HepG2 (cell line): ENCODE data around the gene CLP1. TPM values are rescaled to one million over a fixed set of nuclear protein-coding genes. Genes with fewer than 3 reads are reported as not detected.

Experiments used
- ARNT ChIP-seq: fragments of 450-650 bp; IDR thresholded peaks from 2 replicates; pipeline ENCODE4 v1.6.1; 2017
- CENPBD1 ChIP-seq: sonication (generic); formaldehyde crosslinking; IDR thresholded peaks from 2 replicates; pipeline ENCODE4 v1.8.0; 2022; ENCODE audit warnings: missing genetic modification reagents, low read depth, mild to moderate bottlenecking, borderline replicate concordance
- HDAC2 ChIP-seq: sonication (generic); formaldehyde crosslinking; IDR thresholded peaks from 2 replicates; pipeline ENCODE4 v1.4.0; 2020; ENCODE audit warnings: missing genetic modification reagents
- KAT7 ChIP-seq: IDR thresholded peaks from 2 replicates; pipeline ENCODE4 v1.6.1; 2018; ENCODE audit warnings: borderline replicate concordance, missing compliant biosample characterization
- POGK ChIP-seq: sonication (generic); formaldehyde crosslinking; conservative IDR thresholded peaks from 2 replicates; pipeline ENCODE4 v1.8.0; 2022; ENCODE audit warnings: mild to moderate bottlenecking, moderate library complexity, missing genetic modification reagents
- PPARG ChIP-seq: conservative IDR thresholded peaks from 2 replicates; pipeline ENCODE4 v1.6.1; 2016; ENCODE audit warnings: missing biosample characterization, missing genetic modification reagents
- REXO4 ChIP-seq: sonication (generic); formaldehyde crosslinking; IDR thresholded peaks from 2 replicates; pipeline ENCODE4 v1.8.0; 2022; ENCODE audit warnings: missing genetic modification reagents, mild to moderate bottlenecking, borderline replicate concordance
- SOX5 ChIP-seq: IDR thresholded peaks from 2 replicates; pipeline ENCODE4 v1.6.1; 2016; ENCODE audit warnings: borderline replicate concordance
- SP140L ChIP-seq: sonication (generic); formaldehyde crosslinking; IDR thresholded peaks from 2 replicates; pipeline ENCODE4 v1.4.0; 2020; ENCODE audit warnings: missing genetic modification reagents, borderline replicate concordance
- TFDP1 ChIP-seq: IDR thresholded peaks from 2 replicates; pipeline ENCODE4 v1.6.1; 2016; ENCODE audit warnings: missing compliant biosample characterization, missing genetic modification reagents, borderline replicate concordance
- TRAFD1 ChIP-seq: sonication (generic); formaldehyde crosslinking; IDR thresholded peaks from 2 replicates; pipeline ENCODE4 v1.5.1; 2020; ENCODE audit warnings: missing genetic modification reagents, mild to moderate bottlenecking, borderline replicate concordance
- YY1 ChIP-seq: IDR thresholded peaks from 2 replicates; pipeline ENCODE4 v1.6.1; 2011; ENCODE audit warnings: low read length, low read depth, moderate library complexity, mild to moderate bottlenecking; ENCODE audit not compliant: insufficient read depth, insufficient replicate concordance
- ZBTB25 ChIP-seq: IDR thresholded peaks from 2 replicates; pipeline ENCODE4 v1.6.1; 2018; ENCODE audit warnings: missing genetic modification reagents
- ZNF12 ChIP-seq: sonication (generic); formaldehyde crosslinking; IDR thresholded peaks from 2 replicates; pipeline ENCODE4 v1.5.0; 2020; ENCODE audit warnings: missing genetic modification reagents
- ZNF383 ChIP-seq: sonication (generic); formaldehyde crosslinking; IDR thresholded peaks from 2 replicates; pipeline ENCODE4 v1.4.0; 2020; ENCODE audit warnings: missing genetic modification reagents, mild to moderate bottlenecking, borderline replicate concordance
- ZNF574 ChIP-seq: sonication (generic); formaldehyde crosslinking; IDR thresholded peaks from 2 replicates; pipeline ENCODE4 v1.4.0; 2020; ENCODE audit warnings: missing genetic modification reagents
- ZNF605 ChIP-seq: sonication (generic); formaldehyde crosslinking; IDR thresholded peaks from 2 replicates; pipeline ENCODE4 v1.8.0; 2022; ENCODE audit warnings: mild to moderate bottlenecking, missing genetic modification reagents
- ZNF704 ChIP-seq: sonication (generic); formaldehyde crosslinking; IDR thresholded peaks from 2 replicates; pipeline ENCODE4 v1.8.1; 2023; ENCODE audit warnings: mild to moderate bottlenecking, inconsistent platforms, moderate library complexity, missing genetic modification reagents, borderline replicate concordance
- polyA plus RNA-seq, 8 experiments: library from polyadenylated mRNA; depleted of rRNA in 3 of 8; stranded (reverse) in 7 of 8; unstranded in 1 of 8; fragments of >200 nt; fragmentation: Illumina TruSeq in 4 of 8; extraction: Trizol in 4 of 8; gene quantifications; 2 replicates each; pipeline versions ENCODE4 v1.2.1 to v1.2.3, GENCODE V29; 2011 to 2016; ENCODE audit warnings: low read depth in 4 of 8, missing spikeins in 1 of 8, mixed read lengths in 1 of 8; ENCODE audit not compliant: insufficient read depth in 1 of 8
- total RNA-seq, 5 experiments: library from RNA; depleted of rRNA; stranded (reverse); fragments of >200 nt; fragmentation: Illumina TruSeq; extraction: Trizol; gene quantifications; 2 replicates each; pipeline ENCODE4 v1.2.3, GENCODE V29; 2016; ENCODE audit warnings: low read depth in 1 of 5

The CLP1 gene
- total and polyA plus RNA-seq, 2 of the 13 experiments (the other 11 are each of a cell fraction or from before 2014, with no cell fraction given) = 14.6 to 24.8 TPM

GRCh38 chr11:57667736-57668433 is 10.3 kb downstream of the CLP1 start, which contains the start of gene ZDHHC5 (continued):
- peak; percentile 58 for TF ChIP-seq YY1
- peak; percentile 83 for TF ChIP-seq TFDP1 (CRISPR knock-in tag)
- TF ChIP-seq POGK (CRISPR knock-in tag) = 0 out of 2 replicates have a peak, but pooled peaks have one; percentile 71
- TF ChIP-seq CENPBD1 (CRISPR knock-in tag) = no peak
- TF ChIP-seq SOX5 (CRISPR knock-in tag) = peak; percentile 61; the same call in 1 of the 2 replicates
- peak; percentile 3; the same call in 1 of the 2 replicates for TF ChIP-seq TRAFD1 (CRISPR knock-in tag)
- TF ChIP-seq KAT7 (CRISPR knock-in tag) = peak; percentile 90
- TF ChIP-seq REXO4 (CRISPR knock-in tag) = no peak
- TF ChIP-seq ZNF704 (CRISPR knock-in tag) = peak; percentile 91; the same call in 1 of the 2 replicates
- TF ChIP-seq ZNF574 (CRISPR knock-in tag) = peak; percentile 91
- peak; percentile 16; the same call in 1 of the 2 replicates for TF ChIP-seq PPARG (CRISPR knock-in tag)
- no peak for TF ChIP-seq SP140L (CRISPR knock-in tag)
- peak; percentile 99 for TF ChIP-seq ZBTB25
- TF ChIP-seq ZNF383 (CRISPR knock-in tag) = no peak
- peak; percentile 54; the same call in 1 of the 2 replicates for TF ChIP-seq ZNF605 (CRISPR knock-in tag)
- TF ChIP-seq HDAC2 (CRISPR knock-in tag) = no peak; the same call in 1 of the 2 replicates
- TF ChIP-seq ZNF12 (CRISPR knock-in tag) = peak; percentile 45; the same call in 1 of the 2 replicates
- no peak for TF ChIP-seq ARNT
